ENCODE measurements around the gene SLC7A9.
"Not testable (repeated sequence)": the region's sequence is repeated elsewhere in the genome, so short reads cannot be mapped to it uniquely, and the experiment has no call there.

The SLC7A9 gene

GRCh38 chr19:32843716-32844245 is 25.8 kb downstream of the SLC7A9 start:
- no peak overlapping the region for H3K9ac ChIP-seq (ENCODE audit: low read length in 2 of 2)
- no peak overlapping the region for H3K27ac ChIP-seq (ENCODE audit: low read length)
- no peaks in the 10 kb centered on the region for H3K27me3 ChIP-seq (ENCODE audit: control insufficient read depth in 1 of 2, insufficient read depth in 2 of 2, low read length in 2 of 2)
- H3K4me3 ChIP-seq (ENCODE audit: low read length in 2 of 2): no peak overlapping the region
- peaks cover 0 to 9% of the 10 kb centered on the region in 2 donors for H3K9me3 ChIP-seq (ENCODE audit: control insufficient read depth in 2 of 2, low read length in 2 of 2)
- peaks cover 0 to 3% of the 10 kb centered on the region in 2 donors for H3K36me3 ChIP-seq (ENCODE audit: control insufficient read depth in 2 of 2, insufficient read depth in 2 of 2, low read length in 2 of 2)
- no peaks in the 10 kb centered on the region for H3K4me1 ChIP-seq (ENCODE audit: control insufficient read depth, insufficient read depth, low read length)

GRCh38 chr19:32842061-32842460 is 27.5 kb downstream of the SLC7A9 start:
- no peak overlapping the region for H3K9ac ChIP-seq (ENCODE audit: low read length in 2 of 2)
- H3K27me3 ChIP-seq (ENCODE audit: control insufficient read depth in 1 of 2, insufficient read depth in 2 of 2, low read length in 2 of 2): no peaks in the 10 kb centered on the region
- no peak overlapping the region for H3K27ac ChIP-seq (ENCODE audit: low read length)
- H3K4me1 ChIP-seq (ENCODE audit: control insufficient read depth, insufficient read depth, low read length): no peaks in the 10 kb centered on the region
- H3K4me3 ChIP-seq (ENCODE audit: low read length in 2 of 2): no peak overlapping the region
- H3K9me3 ChIP-seq (ENCODE audit: control insufficient read depth in 2 of 2, low read length in 2 of 2): peaks cover 0 to 9% of the 10 kb centered on the region in 2 donors
- H3K36me3 ChIP-seq (ENCODE audit: control insufficient read depth in 2 of 2, insufficient read depth in 2 of 2, low read length in 2 of 2): peaks cover 0 to 3% of the 10 kb centered on the region in 2 donors

- H3K4me1 ChIP-seq (ENCODE audit: control insufficient read depth, insufficient read depth, low read length): no peaks in the 10 kb centered on the region
- H3K27ac ChIP-seq (ENCODE audit: low read length): no peak overlapping the region
- H3K9ac ChIP-seq (ENCODE audit: low read length in 2 of 2): no peak overlapping the region
- peaks cover 0 to 9% of the 10 kb centered on the region in 2 donors for H3K9me3 ChIP-seq (ENCODE audit: control insufficient read depth in 2 of 2, low read length in 2 of 2)
- no peaks in the 10 kb centered on the region for H3K27me3 ChIP-seq (ENCODE audit: control insufficient read depth in 1 of 2, insufficient read depth in 2 of 2, low read length in 2 of 2)
- peaks cover 0 to 3% of the 10 kb centered on the region in 2 donors for H3K36me3 ChIP-seq (ENCODE audit: control insufficient read depth in 2 of 2, insufficient read depth in 2 of 2, low read length in 2 of 2)
- no peak overlapping the region for H3K4me3 ChIP-seq (ENCODE audit: low read length in 2 of 2)
Observed at GRCh38 chr19:32837531-32837930, 32.0 kb downstream of the SLC7A9 start.

GRCh38 chr19:32833388-32833787 is 36.2 kb downstream of the SLC7A9 start:
- not testable (repeated sequence) for H3K9me3 ChIP-seq (ENCODE audit: control insufficient read depth in 2 of 2, low read length in 2 of 2); H3K4me3 ChIP-seq (ENCODE audit: low read length in 2 of 2); H3K4me1 ChIP-seq (ENCODE audit: control insufficient read depth, insufficient read depth, low read length); H3K27me3 ChIP-seq (ENCODE audit: control insufficient read depth in 1 of 2, insufficient read depth in 2 of 2, low read length in 2 of 2); H3K36me3 ChIP-seq (ENCODE audit: control insufficient read depth in 2 of 2, insufficient read depth in 2 of 2, low read length in 2 of 2); H3K27ac ChIP-seq (ENCODE audit: low read length); H3K9ac ChIP-seq (ENCODE audit: low read length in 2 of 2)

GRCh38 chr19:32832825-32833224 is 36.7 kb downstream of the SLC7A9 start:
- H3K27me3 ChIP-seq (ENCODE audit: control insufficient read depth in 1 of 2, insufficient read depth in 2 of 2, low read length in 2 of 2); H3K4me1 ChIP-seq (ENCODE audit: control insufficient read depth, insufficient read depth, low read length); H3K36me3 ChIP-seq (ENCODE audit: control insufficient read depth in 2 of 2, insufficient read depth in 2 of 2, low read length in 2 of 2); H3K27ac ChIP-seq (ENCODE audit: low read length); H3K9ac ChIP-seq (ENCODE audit: low read length in 2 of 2); H3K9me3 ChIP-seq (ENCODE audit: control insufficient read depth in 2 of 2, low read length in 2 of 2); H3K4me3 ChIP-seq (ENCODE audit: low read length in 2 of 2): not testable (repeated sequence)

- H3K4me1 ChIP-seq (ENCODE audit: control insufficient read depth, insufficient read depth, low read length); H3K4me3 ChIP-seq (ENCODE audit: low read length in 2 of 2); H3K9me3 ChIP-seq (ENCODE audit: control insufficient read depth in 2 of 2, low read length in 2 of 2); H3K36me3 ChIP-seq (ENCODE audit: control insufficient read depth in 2 of 2, insufficient read depth in 2 of 2, low read length in 2 of 2); H3K27ac ChIP-seq (ENCODE audit: low read length); H3K9ac ChIP-seq (ENCODE audit: low read length in 2 of 2); H3K27me3 ChIP-seq (ENCODE audit: control insufficient read depth in 1 of 2, insufficient read depth in 2 of 2, low read length in 2 of 2): not testable (repeated sequence)
Observed at GRCh38 chr19:32832094-32832493, 37.5 kb downstream of the SLC7A9 start.

- H3K9me3 ChIP-seq (ENCODE audit: control insufficient read depth in 2 of 2, low read length in 2 of 2): no peaks in the 10 kb centered on the region
- no peak overlapping the region for H3K27ac ChIP-seq (ENCODE audit: low read length)
- H3K4me3 ChIP-seq (ENCODE audit: low read length in 2 of 2): no peak overlapping the region
- peaks cover 0 to 2% of the 10 kb centered on the region in 2 donors for H3K36me3 ChIP-seq (ENCODE audit: control insufficient read depth in 2 of 2, insufficient read depth in 2 of 2, low read length in 2 of 2)
- no peak overlapping the region for H3K9ac ChIP-seq (ENCODE audit: low read length in 2 of 2)
- H3K27me3 ChIP-seq (ENCODE audit: control insufficient read depth in 1 of 2, insufficient read depth in 2 of 2, low read length in 2 of 2): no peaks in the 10 kb centered on the region
- no peaks in the 10 kb centered on the region for H3K4me1 ChIP-seq (ENCODE audit: control insufficient read depth, insufficient read depth, low read length)
Observed at GRCh38 chr19:32831611-32832010, 38.0 kb downstream of the SLC7A9 start.

GRCh38 chr19:32830231-32831014 is 39.1 kb downstream of the SLC7A9 start:
- no peak overlapping the region for H3K9ac ChIP-seq (ENCODE audit: low read length in 2 of 2)
- peaks cover 0 to 2% of the 10 kb centered on the region in 2 donors for H3K36me3 ChIP-seq (ENCODE audit: control insufficient read depth in 2 of 2, insufficient read depth in 2 of 2, low read length in 2 of 2)
- H3K4me1 ChIP-seq (ENCODE audit: control insufficient read depth, insufficient read depth, low read length): no peaks in the 10 kb centered on the region
- no peak overlapping the region for H3K4me3 ChIP-seq (ENCODE audit: low read length in 2 of 2)
- no peaks in the 10 kb centered on the region for H3K27me3 ChIP-seq (ENCODE audit: control insufficient read depth in 1 of 2, insufficient read depth in 2 of 2, low read length in 2 of 2)
- H3K9me3 ChIP-seq (ENCODE audit: control insufficient read depth in 2 of 2, low read length in 2 of 2): no peaks in the 10 kb centered on the region
- H3K27ac ChIP-seq (ENCODE audit: low read length): no peak overlapping the region

- H3K4me3 ChIP-seq (ENCODE audit: low read length in 2 of 2): no peak overlapping the region
- no peaks in the 10 kb centered on the region for H3K9me3 ChIP-seq (ENCODE audit: control insufficient read depth in 2 of 2, low read length in 2 of 2)
- peaks cover 0 to under 1% of the 10 kb centered on the region in 2 donors for H3K27me3 ChIP-seq (ENCODE audit: control insufficient read depth in 1 of 2, insufficient read depth in 2 of 2, low read length in 2 of 2)
- H3K4me1 ChIP-seq (ENCODE audit: control insufficient read depth, insufficient read depth, low read length): no peaks in the 10 kb centered on the region
- no peak overlapping the region for H3K9ac ChIP-seq (ENCODE audit: low read length in 2 of 2)
- peaks cover 0 to 2% of the 10 kb centered on the region in 2 donors for H3K36me3 ChIP-seq (ENCODE audit: control insufficient read depth in 2 of 2, insufficient read depth in 2 of 2, low read length in 2 of 2)
- H3K27ac ChIP-seq (ENCODE audit: low read length): no peak overlapping the region
Observed at GRCh38 chr19:32829345-32829896, 40.1 kb downstream of the SLC7A9 start.

GRCh38 chr19:32828643-32829344 is 40.8 kb downstream of the SLC7A9 start:
- H3K4me3 ChIP-seq (ENCODE audit: low read length in 2 of 2): no peak overlapping the region
- H3K4me1 ChIP-seq (ENCODE audit: control insufficient read depth, insufficient read depth, low read length): no peaks in the 10 kb centered on the region
- no peak overlapping the region for H3K9ac ChIP-seq (ENCODE audit: low read length in 2 of 2)
- H3K27me3 ChIP-seq (ENCODE audit: control insufficient read depth in 1 of 2, insufficient read depth in 2 of 2, low read length in 2 of 2): peaks cover 2% of the 10 kb centered on the region in 2 donors
- H3K9me3 ChIP-seq (ENCODE audit: control insufficient read depth in 2 of 2, low read length in 2 of 2): peaks cover 0 to 5% of the 10 kb centered on the region in 2 donors
- peaks cover 0 to 2% of the 10 kb centered on the region in 2 donors for H3K36me3 ChIP-seq (ENCODE audit: control insufficient read depth in 2 of 2, insufficient read depth in 2 of 2, low read length in 2 of 2)
- H3K27ac ChIP-seq (ENCODE audit: low read length): no peak overlapping the region
